A549 (cell line): ENCODE results near the gene ADPRS. TPM values are rescaled to one million over a fixed set of nuclear protein-coding genes. Genes with fewer than 3 reads are reported as not detected.
A peak's percentile ranks its signal among the peaks of the same experiment; 100 is the strongest.

Experiments used
- ATAC-seq, 2 experiments: fragments of 200-7000 bp in 1 of 2; fragments of >200 bp in 1 of 2; cut with Nextera tagmentation in 1 of 2; cut with Tn5 transposase in 1 of 2; 3 replicates each; pipeline versions ENCODE4 v1.8.0 to v1.9.1; 2018 to 2020; ENCODE audit warnings: mild to moderate bottlenecking in 1 of 2, moderate library complexity in 1 of 2
- CTCF ChIA-PET: fragments of 300-600 bp; sonication (Branson Sonifier 250); formaldehyde crosslinking; extraction: SDS; loops from one replicate; lab custom pipeline; 2021; ENCODE audit warnings: antibody characterized with exemption, inconsistent platforms; lab: Yijun Ruan, JAX
- POLR2A ChIA-PET: fragments of 350-600 bp; formaldehyde crosslinking; extraction: SDS; loops from one replicate; lab custom pipeline; 2021; ENCODE audit warnings: antibody characterized with exemption, inconsistent platforms; lab: Yijun Ruan, JAX
- DNase-seq, 2 experiments: peaks; one replicate each; pipeline versions ENCODE4 v3.0.0 to v3.0.0-alpha.2; 2011 to 2016; ENCODE audit warnings: low read depth in 1 of 2, low spot score in 1 of 2
- FAIRE-seq: peaks from 2 replicates; lab custom pipeline; 2011; peaks lifted over from hg19 to GRCh38; lab: Jason Lieb, UNC
- H3K27ac ChIP-seq, 2 experiments: fragments of >200 bp; sonication (Bioruptor Twin); formaldehyde crosslinking; 3 replicates each; pipeline ENCODE4 v1.5.1; 2016 to 2017
- H3K4me1 ChIP-seq: fragments of >200 bp; sonication (Bioruptor Twin); formaldehyde crosslinking; 3 replicates; pipeline ENCODE4 v1.6.1; 2016
- H3K4me2 ChIP-seq: fragments of >200 bp; sonication (Bioruptor Twin); formaldehyde crosslinking; 3 replicates; pipeline ENCODE4 v1.6.1; 2016
- H3K4me3 ChIP-seq: fragments of >200 bp; sonication (Bioruptor Twin); formaldehyde crosslinking; 3 replicates; pipeline ENCODE4 v1.5.1; 2016
- H3K9me3 ChIP-seq: fragments of >200 bp; sonication (Bioruptor Twin); formaldehyde crosslinking; 3 replicates; pipeline ENCODE4 v1.6.1; 2016
- CBX2 ChIP-seq: fragments of 200-600 bp; sonication (generic); IDR thresholded peaks from 2 replicates; pipeline ENCODE4 v1.6.1; 2016; ENCODE audit warnings: low read depth, mild to moderate bottlenecking, borderline replicate concordance
- CHD4 ChIP-seq: fragments of 200-600 bp; sonication (generic); IDR thresholded peaks from 2 replicates; pipeline ENCODE4 v1.6.1; 2016; ENCODE audit warnings: antibody characterized with exemption, mild to moderate bottlenecking, borderline replicate concordance
- EHF ChIP-seq: fragments of 250-450 bp; sonication (Bioruptor Pico); IDR thresholded peaks from 2 replicates; pipeline ENCODE4 v1.5.0; 2020; ENCODE audit warnings: mild to moderate bottlenecking
- EHMT2 ChIP-seq: fragments of 200-600 bp; sonication (generic); IDR thresholded peaks from 2 replicates; pipeline ENCODE4 v1.6.1; 2016; ENCODE audit warnings: antibody characterized with exemption, low read depth, mild to moderate bottlenecking, moderate library complexity
- EP300 ChIP-seq, 2 experiments: fragments of >200 bp; sonication (Bioruptor Twin); formaldehyde crosslinking; IDR thresholded peaks; 2 replicates in 1 of 2; 3 replicates in 1 of 2; pipeline ENCODE4 v1.6.1; 2016 to 2017
- HDAC2 ChIP-seq: fragments of 200-600 bp; sonication (generic); IDR thresholded peaks from 2 replicates; pipeline ENCODE4 v1.6.1; 2016
- HEYL ChIP-seq: fragments of 250-450 bp; sonication (Bioruptor Pico); IDR thresholded peaks from 2 replicates; pipeline ENCODE4 v1.8.0; 2021; ENCODE audit warnings: mild to moderate bottlenecking, moderate library complexity
- HMGXB4 ChIP-seq: fragments of 250-450 bp; sonication (Bioruptor Pico); IDR thresholded peaks from 2 replicates; pipeline ENCODE4 v1.5.0; 2021; ENCODE audit warnings: mild to moderate bottlenecking, moderate library complexity, borderline replicate concordance
- HOXA7 ChIP-seq: fragments of 250-450 bp; sonication (Bioruptor Pico); IDR thresholded peaks from 2 replicates; pipeline ENCODE4 v1.5.0; 2020; ENCODE audit warnings: mild to moderate bottlenecking, moderate library complexity
- HOXB13 ChIP-seq: fragments of 250-450 bp; sonication (Bioruptor Pico); IDR thresholded peaks from 2 replicates; pipeline ENCODE4 v1.5.0; 2020; ENCODE audit warnings: low read depth, mild to moderate bottlenecking, moderate library complexity
- MAFK ChIP-seq: fragments of 450-650 bp; IDR thresholded peaks from 2 replicates; pipeline ENCODE4 v1.6.1; 2014; ENCODE audit not compliant: partially characterized antibody
- MYC ChIP-seq: IDR thresholded peaks from 2 replicates; pipeline ENCODE4 v1.6.1; 2012; ENCODE audit warnings: mild to moderate bottlenecking, inconsistent platforms, low read length, improper control_type of control experiment, borderline replicate concordance
- PHF8 ChIP-seq: fragments of 200-600 bp; sonication (generic); IDR thresholded peaks from 2 replicates; pipeline ENCODE4 v1.6.1; 2016; ENCODE audit warnings: low read depth, mild to moderate bottlenecking, antibody characterized with exemption, moderate library complexity, borderline replicate concordance
- RFX5 ChIP-seq: fragments of 450-650 bp; IDR thresholded peaks from 2 replicates; pipeline ENCODE4 v1.7.1; 2014; ENCODE audit warnings: antibody characterized with exemption, mild to moderate bottlenecking, moderate library complexity
- RNF2 ChIP-seq: fragments of 200-600 bp; sonication (generic); IDR thresholded peaks from 2 replicates; pipeline ENCODE4 v1.6.1; 2016; ENCODE audit warnings: low read depth, mild to moderate bottlenecking, antibody characterized with exemption, moderate library complexity, borderline replicate concordance
- TP53 ChIP-seq: fragments of 250-450 bp; sonication (Bioruptor Pico); IDR thresholded peaks from 2 replicates; pipeline ENCODE4 v1.5.0; 2021; ENCODE audit warnings: mild to moderate bottlenecking, moderate library complexity
- ZC3H11A ChIP-seq: fragments of 450-650 bp; IDR thresholded peaks from 2 replicates; pipeline ENCODE4 v1.6.1; 2014; ENCODE audit warnings: antibody characterized with exemption, mild to moderate bottlenecking
- WGBS: methylation state at CpG from one replicate; pipeline ENCODE4 v1.1.6; 2017; ENCODE audit errors: missing lambda C conversion rate; 5-methylcytosine and 5-hydroxymethylcytosine counted together
- polyA plus RNA-seq, 4 experiments: library from polyadenylated mRNA; depleted of rRNA in 3 of 4; stranded (reverse); fragments of >200 nt; fragmentation: RNase III in 1 of 4; extraction: RNeasy Plus Mini Kit Qiagen cat#74134 plus additional on column Dnase treatment in 1 of 4; gene quantifications; 2 replicates in 3 of 4; 3 replicates in 1 of 4; pipeline ENCODE4 v1.2.3, GENCODE V29; 2011 to 2017
- TF ChIP-seq, protein P1 (sequence below): fragments of 150-350 bp; IDR thresholded peaks from 2 replicates; pipeline ENCODE4 v1.6.1; 2014; ENCODE audit warnings: low read depth, mild to moderate bottlenecking, low read length
- TF ChIP-seq, protein P2 (sequence below): IDR thresholded peaks from 2 replicates; pipeline ENCODE4 v1.6.1; 2012; ENCODE audit warnings: low read depth, borderline replicate concordance
- TF ChIP-seq, protein P3 (sequence below): fragments of >200 bp; sonication (Bioruptor Twin); formaldehyde crosslinking; IDR thresholded peaks from 3 replicates; pipeline ENCODE4 v1.5.1; 2016

The ADPRS gene
- polyA plus RNA-seq, 2 of the 4 experiments (the other 2 are of a cell fraction), result 14.6 to 15.2 TPM

GRCh38 chr1:36107394-36107793 lies 18.7 kb downstream of the ADPRS start:
- Histone ChIP-seq H3K9me3 (no peaks in the 10 kb centered on the region), H3K27ac (no peak overlapping the region), H3K4me3 (no peak overlapping the region), H3K4me1 (no peaks in the 10 kb centered on the region), H3K4me2 (no peak overlapping the region)
- DNase-seq (no peak), FAIRE-seq (no peak), ATAC-seq (peak in 1 of 2 experiments; percentile 39; a peak in 2 of 6 replicates)
- WGBS, result 76% methylated on average over 9 of the region's 9 CpGs
- POLR2A ChIA-PET, result no interaction called here
- CTCF ChIA-PET, result interaction anchor here (0.8 to 13.6 kb wide), 5 partner anchors 10 to 178 kb away, joined by 3 to 147 read pairs (median 5); partner anchors contain the start of gene TRAPPC3
- no peak for TF ChIP-seq EP300 (IDR thresholded peaks at IDR 0.05)
- no peak for TF ChIP-seq ZC3H11A
- TF ChIP-seq MYC, result no peak
- TF ChIP-seq CBX2, result no peak
- TF ChIP-seq EHMT2, result no peak
- TF ChIP-seq HOXA7, result no peak
- TF ChIP-seq, protein P1, sequence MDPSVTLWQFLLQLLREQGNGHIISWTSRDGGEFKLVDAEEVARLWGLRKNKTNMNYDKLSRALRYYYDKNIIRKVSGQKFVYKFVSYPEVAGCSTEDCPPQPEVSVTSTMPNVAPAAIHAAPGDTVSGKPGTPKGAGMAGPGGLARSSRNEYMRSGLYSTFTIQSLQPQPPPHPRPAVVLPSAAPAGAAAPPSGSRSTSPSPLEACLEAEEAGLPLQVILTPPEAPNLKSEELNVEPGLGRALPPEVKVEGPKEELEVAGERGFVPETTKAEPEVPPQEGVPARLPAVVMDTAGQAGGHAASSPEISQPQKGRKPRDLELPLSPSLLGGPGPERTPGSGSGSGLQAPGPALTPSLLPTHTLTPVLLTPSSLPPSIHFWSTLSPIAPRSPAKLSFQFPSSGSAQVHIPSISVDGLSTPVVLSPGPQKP, result no peak
- no peak for TF ChIP-seq RNF2
- TF ChIP-seq CHD4, result no peak
- TF ChIP-seq HDAC2, result no peak
- TF ChIP-seq, protein P2, sequence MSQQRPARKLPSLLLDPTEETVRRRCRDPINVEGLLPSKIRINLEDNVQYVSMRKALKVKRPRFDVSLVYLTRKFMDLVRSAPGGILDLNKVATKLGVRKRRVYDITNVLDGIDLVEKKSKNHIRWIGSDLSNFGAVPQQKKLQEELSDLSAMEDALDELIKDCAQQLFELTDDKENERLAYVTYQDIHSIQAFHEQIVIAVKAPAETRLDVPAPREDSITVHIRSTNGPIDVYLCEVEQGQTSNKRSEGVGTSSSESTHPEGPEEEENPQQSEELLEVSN, result no peak
- no peak for TF ChIP-seq PHF8
- TF ChIP-seq RFX5, result no peak
- TF ChIP-seq TP53 (CRISPR knock-in tag), result no peak

DNA sequence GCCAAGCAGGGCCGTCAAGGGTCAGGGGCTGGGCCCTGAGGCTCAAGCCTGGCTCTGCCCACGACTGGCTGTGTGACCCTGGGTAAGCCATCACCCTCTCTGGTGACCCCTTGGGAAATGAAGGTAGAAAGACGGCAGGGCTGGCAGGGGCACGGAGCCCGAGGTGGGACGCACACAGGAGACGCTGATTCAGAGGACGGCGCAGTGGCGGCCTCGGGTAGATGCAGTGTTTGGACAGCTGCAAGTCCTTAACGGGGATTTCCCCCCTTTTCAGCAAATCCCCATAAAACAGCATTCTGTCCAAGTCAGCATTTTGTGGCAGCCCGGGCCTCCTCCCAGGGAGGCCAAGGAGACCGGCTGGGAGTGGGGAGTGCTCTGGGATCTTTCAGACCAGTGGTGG lies 19.6 kb downstream of the ADPRS start:
- no peak for DNase-seq

GRCh38 chr1:36109041-36109679 lies 20.5 kb downstream of the ADPRS start:
- no peaks in the 10 kb centered on the region for H3K9me3 ChIP-seq
- ChIA-PET POLR2A (no interaction called here), CTCF (interaction anchor here (0.6 to 2.7 kb wide), 6 partner anchors 9 to 96 kb away, joined by 3 to 15 read pairs (median 4); no protein-coding TSS in a partner anchor)
- 89% methylated on average over 9 of the region's 11 CpGs for WGBS
- TF ChIP-seq HMGXB4 (CRISPR knock-in tag) (no peak), HEYL (no peak), EHMT2 (no peak), MYC (no peak), RFX5 (no peak), HOXB13 (no peak), EHF (CRISPR knock-in tag) (no peak)
- TF ChIP-seq, protein P3, sequence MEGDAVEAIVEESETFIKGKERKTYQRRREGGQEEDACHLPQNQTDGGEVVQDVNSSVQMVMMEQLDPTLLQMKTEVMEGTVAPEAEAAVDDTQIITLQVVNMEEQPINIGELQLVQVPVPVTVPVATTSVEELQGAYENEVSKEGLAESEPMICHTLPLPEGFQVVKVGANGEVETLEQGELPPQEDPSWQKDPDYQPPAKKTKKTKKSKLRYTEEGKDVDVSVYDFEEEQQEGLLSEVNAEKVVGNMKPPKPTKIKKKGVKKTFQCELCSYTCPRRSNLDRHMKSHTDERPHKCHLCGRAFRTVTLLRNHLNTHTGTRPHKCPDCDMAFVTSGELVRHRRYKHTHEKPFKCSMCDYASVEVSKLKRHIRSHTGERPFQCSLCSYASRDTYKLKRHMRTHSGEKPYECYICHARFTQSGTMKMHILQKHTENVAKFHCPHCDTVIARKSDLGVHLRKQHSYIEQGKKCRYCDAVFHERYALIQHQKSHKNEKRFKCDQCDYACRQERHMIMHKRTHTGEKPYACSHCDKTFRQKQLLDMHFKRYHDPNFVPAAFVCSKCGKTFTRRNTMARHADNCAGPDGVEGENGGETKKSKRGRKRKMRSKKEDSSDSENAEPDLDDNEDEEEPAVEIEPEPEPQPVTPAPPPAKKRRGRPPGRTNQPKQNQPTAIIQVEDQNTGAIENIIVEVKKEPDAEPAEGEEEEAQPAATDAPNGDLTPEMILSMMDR, result no peak
- FAIRE-seq (no peak), DNase-seq (no peak), ATAC-seq (peak in 1 of 2 experiments; percentile 30; a peak in 2 of 6 replicates)
- H3K27ac ChIP-seq, result no peak overlapping the region
- no peak overlapping the region for H3K4me2 ChIP-seq
- H3K4me1 ChIP-seq, result no peaks in the 10 kb centered on the region
- H3K4me3 ChIP-seq, result no peak overlapping the region

More for the DNA sequence above, 19.6 kb downstream of the ADPRS start:
- CTCF ChIA-PET, result interaction anchor here (1.1 to 2.8 kb wide), 3 partner anchors 11 to 41 kb away, joined by 3 to 12 read pairs (median 4); partner anchors contain the start of gene TRAPPC3
- POLR2A ChIA-PET, result no interaction called here
- H3K27ac ChIP-seq, result no peak overlapping the region
- H3K4me3 ChIP-seq, result no peak overlapping the region
- H3K9me3 ChIP-seq, result no peaks in the 10 kb centered on the region
- no peak for ATAC-seq
- no peak for FAIRE-seq
- no peak overlapping the region for H3K4me2 ChIP-seq
- H3K4me1 ChIP-seq, result no peaks in the 10 kb centered on the region
- TF ChIP-seq MYC (no peak), MAFK (peak; percentile 50)
- TF ChIP-seq, all 56 proteins: peak for 1
- 74% methylated on average over 12 of the region's 14 CpGs for WGBS
